Superior temporal gyrus (tissue), 1 donor: ENCODE results near the gene WWOX.

Experiments used
- DNase-seq: peaks from one replicate; pipeline ENCODE4 v3.0.0-alpha.2; 2016; ENCODE audit errors: extremely low spot score

The WWOX gene

DNA sequence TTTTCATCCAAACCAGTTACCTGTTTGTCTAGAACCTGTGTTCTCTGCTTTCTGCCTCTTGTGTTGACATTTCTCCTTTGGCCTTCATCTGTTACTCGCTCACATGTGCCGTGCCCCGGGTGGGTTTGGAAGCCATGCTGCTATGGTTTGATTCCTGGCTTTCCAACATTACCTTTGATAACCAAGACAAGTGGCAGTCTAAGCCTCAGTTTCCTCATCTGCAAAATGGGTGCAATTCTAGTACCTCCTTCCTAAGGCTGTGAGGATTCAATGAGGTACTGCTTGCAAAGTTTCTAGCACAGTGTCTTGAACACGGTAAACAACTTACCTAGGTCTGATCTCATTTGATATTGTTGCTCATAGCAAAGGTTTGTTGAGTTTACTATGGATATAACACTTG, 665.0 kb downstream of the WWOX start:
- DNase-seq = no peak

DNA sequence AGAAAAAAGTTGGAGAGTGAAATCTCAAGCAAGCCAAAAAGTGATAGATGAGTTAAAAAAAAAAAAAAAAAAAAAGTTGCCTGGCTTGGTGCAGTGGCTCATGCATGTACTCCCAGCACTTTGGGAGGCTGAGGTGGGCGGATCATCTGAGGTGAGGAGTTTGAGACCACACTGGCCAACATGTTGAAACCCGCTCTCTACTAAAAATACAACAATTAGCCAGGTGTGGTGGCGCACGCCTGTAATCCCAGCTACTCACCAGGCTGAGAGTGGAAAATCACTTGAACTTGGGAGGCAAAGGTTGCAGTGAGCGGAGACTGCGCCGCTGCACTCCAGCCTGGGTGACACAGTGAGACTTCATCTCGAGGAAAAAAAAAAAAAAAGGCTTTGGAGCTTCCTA, 668.8 kb downstream of the WWOX start:
- no peak for DNase-seq

DNA sequence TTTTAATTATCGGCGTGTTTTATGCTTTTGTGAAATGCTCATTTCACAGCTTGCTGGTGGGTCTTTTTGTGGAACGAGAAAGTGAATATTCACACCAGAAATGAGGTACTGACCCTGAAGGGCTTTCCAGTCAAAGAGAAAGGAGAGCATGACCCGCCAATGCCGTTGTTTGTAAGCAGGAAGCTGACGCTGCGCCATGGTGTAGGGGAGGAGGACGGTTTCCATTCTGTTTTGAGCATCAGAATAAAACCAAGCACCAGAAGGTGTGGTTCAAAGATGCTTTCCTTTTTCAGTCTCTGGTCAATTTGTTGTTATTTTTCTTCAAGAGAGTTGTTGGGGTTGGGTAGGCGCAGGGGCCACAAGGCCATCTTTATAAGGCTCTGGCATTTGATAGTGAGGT, 669.3 kb downstream of the WWOX start:
- DNase-seq = no peak

DNA sequence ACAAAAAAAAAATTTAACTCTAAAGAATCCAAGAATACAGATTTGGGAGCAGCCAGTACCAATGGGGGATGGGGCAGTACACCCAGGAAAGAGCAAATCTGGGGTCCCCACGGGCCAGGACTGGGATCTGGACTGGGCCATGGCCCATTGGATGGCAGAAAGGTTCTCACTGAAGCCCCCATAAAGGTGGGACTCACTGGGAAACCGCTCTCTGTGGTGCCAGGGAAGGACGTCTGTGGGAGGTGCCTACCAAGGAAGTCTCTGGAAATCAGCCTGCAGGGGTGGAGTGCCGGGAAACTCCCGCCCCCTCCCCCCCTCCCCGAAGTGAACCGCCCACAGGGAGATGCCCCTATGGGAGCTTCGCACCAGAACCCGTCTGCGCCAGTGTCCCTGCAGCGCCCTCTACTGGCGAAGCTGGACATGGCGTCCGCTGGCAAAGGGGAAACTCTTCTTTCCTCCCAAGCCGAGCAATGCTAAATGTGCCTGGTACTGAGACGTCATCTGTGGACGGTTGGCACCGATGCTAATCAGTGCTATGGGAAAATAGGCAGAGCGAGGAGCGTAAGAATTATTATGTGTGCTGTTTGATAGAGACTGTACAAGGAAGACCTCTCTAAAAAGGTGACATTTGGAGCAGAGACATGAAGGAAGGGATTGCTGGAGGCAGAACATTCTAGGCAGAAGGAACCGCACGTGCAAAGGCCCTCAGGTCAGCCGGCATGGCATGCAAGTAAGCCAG, 671.1 kb downstream of the WWOX start:
- DNase-seq = peak; percentile 80

DNA sequence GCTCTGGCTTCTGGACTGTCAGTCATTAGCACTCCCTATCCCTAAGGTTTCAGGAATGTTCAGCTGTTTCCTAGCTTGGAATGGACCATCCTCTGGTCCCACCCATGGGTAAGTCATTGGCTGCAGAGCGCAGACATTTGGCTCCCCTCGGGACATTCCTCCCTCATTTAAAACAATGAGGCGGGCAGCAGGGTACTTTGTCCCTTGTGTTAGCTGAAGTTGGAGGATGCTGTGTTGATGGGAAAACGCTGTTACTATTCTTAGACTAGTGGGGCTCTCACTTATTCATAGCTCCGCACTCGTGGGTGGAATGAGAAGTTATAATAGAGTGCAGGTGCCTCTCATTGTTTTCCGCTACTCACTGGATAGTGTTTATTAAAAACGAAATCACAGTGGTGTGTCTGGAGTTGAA, 673.8 kb downstream of the WWOX start:
- no peak for DNase-seq

DNA sequence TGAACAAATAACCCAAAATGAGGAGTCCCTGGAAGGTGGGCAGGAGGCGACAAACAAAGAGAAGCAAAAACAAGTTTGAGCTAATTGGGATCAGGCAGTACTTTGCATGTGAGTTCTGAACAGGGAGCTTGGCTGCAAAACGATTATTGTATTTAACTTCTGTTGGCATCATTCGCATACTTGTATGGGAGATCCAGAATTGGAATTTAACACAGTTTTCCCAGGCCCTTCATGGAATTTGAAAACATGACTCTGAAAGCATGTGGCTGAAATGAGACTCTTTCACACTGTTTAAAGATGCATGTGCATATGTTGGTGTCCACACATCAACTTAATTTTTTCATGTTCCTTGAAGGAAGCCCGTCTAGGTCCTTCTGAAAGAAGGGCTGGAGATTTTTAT, 674.3 kb downstream of the WWOX start:
- DNase-seq = no peak

DNA sequence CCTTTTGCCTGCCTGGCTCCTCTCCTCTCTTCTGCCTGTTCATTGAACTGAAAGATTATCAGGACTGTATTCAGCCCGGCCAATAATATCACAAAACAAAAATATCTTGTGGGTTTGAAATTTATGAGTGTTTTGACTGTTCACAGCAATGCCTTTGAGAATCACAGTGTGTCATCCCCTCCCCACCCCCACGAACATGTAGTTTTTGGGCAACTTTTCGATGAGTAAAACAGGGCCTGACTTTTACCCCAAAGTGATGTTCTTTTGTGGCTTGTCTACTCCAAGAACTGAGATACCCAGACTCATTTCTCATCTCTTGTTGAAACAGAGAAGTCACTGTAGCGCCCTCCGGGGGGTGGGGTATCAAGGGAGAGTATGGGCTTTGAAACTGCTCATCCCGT, 675.7 kb downstream of the WWOX start:
- no peak for DNase-seq

DNA sequence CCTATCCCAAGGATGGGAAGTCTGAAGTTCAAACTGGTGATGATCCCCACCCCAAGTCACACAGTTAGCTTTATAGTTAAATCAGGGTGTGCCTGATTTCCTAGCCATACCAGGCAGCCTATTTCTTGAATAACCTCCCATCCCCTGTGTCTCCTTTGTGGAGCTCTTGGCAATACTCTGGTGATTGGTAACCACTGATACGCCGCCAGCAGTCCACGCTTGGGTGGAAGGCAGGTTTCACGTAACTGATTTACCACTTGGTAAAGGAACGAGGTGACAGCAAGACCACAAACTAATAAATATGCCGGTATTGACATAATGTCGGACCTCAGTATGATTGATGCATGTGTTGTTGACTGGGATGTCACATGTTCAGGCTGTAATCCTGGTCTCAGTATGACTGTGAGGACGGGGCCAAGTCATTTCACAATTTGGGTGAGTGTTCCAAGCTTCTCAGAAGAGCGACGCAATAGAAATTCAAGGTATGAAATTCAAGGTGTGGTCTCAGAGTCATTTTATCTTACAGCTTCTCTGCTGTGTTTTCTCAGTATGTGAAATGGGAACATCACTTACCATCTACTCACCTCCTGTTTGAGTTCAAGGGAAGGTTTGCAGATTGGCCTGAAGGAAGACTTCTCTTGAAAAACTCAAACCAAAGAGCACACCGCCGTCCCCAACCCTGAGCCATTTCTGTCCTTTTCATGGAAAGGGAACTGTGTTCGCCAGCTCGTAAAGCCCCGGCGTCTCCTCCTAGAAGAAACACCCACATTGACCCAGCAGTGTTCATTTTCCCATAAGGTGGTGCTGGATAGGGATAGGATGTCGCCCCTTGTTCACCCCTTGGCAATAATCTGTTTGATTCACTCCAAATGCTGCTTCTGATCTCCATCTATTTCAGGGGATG, 678.9 kb downstream of the WWOX start:
- DNase-seq = no peak

DNA sequence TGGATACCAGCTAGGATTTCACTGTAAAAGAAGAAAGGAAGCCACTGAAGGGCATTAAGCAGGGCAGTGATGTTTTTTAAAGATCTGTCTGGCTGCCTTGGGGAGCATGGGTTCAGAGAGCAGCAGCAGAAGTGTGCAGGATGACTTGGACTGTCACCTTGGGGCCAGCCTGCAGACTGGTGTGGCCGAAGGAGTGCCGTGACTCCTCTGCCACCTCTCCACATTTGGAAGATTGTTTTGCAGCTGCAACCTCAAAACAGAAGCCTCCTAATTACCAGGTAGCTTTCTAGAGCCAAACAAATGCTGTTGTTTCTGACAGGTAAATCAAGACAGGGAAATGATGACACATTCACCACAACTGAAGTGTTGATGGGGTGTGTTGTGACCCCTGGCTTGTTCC, 681.4 kb downstream of the WWOX start:
- no peak for DNase-seq

DNA sequence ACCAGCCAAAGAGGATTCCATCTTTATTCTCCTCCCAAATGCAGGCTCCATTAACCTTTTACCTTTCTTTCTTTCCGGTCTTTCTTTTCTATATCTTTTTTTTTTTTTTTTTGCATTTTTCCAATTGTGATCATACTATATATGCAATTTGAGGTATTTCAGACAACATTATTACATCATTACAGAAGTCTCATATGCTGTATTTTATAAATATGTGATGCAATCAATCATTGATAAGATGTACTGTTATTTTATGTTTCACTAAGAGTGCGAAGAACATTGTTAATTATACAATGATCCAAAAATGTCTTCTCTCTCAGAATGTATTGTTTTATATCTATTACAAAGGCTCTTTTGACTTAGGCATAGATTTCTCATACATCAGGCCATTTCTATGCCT, 683.1 kb downstream of the WWOX start:
- DNase-seq = no peak

DNA sequence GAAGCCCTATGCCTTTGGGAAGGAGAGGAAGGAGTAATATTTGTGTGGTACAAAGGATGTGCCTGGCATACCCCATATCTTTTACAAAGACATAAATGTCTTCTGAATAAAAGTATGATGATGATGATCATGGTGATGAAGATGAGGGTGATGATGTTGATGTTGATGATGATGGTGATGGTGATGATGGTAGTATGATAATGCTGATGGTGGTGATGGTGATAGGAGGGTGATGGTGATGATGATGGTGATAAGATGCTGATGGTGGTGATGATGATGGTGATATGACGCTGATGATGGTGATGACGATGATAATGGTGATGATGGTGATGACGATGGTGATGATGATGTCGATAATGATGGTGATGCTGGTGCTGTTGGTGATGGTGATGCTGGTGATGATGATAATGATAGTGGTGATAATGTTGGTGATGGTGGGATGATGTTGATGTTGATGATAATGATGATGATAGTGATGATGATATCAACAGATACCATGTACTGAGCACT, 684.2 kb downstream of the WWOX start:
- DNase-seq = no peak

DNA sequence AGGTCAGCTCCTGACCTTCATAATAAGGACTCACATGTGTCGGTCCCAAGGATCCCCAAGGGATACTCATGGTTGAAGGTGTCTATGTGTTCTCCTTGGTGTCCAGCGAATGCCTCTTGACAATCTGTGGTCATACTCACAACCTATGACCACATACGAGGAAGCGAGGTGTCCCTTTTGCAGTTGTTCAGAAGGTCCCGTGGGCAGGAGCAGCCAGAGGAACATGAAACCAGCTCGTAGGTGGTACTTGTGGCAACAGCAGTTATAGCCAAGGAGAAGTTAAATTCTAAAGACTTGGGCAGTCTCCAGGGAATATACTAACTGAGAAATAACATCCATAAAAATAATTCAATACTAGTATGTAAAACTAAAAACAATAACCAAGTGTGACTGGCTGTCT, 685.3 kb downstream of the WWOX start:
- no peak for DNase-seq

DNA sequence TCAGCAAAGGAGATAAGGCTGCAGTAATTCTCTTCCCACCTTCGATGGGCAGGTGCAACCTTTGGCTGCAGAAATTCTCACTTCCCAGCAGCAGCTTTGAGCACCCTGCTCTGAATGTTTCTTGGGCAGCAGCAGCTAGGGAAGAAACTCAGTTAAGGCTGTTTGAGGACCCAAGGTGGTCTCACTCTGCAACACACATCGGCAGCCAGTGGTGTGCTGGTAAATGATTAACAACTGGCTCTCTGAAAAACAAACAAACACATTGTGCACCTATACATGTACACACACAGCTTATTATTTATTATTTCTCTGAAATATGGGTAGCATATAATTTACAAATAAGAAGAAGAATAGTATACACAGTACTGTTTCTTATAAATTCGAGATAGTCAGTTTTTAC, 685.8 kb downstream of the WWOX start:
- no peak for DNase-seq

DNA sequence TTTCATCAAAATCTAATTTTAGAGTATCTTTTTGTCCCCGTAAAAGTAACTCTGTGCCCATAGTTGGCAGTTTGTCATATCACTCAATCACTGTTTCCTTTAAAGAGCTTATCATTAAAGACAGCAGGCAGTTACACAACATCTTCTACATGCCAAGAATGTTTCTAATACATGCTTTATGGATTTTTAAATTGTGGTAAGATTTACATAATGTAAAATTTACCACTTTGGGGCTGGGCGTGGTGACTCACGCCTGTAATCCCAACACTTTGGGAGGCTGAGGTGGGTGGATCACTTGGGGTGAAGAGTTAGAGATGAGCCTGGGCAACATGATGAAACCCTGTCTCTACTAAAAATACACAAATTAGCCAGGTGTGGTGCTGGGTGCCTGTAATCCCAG, 687.2 kb downstream of the WWOX start:
- DNase-seq = no peak

DNA sequence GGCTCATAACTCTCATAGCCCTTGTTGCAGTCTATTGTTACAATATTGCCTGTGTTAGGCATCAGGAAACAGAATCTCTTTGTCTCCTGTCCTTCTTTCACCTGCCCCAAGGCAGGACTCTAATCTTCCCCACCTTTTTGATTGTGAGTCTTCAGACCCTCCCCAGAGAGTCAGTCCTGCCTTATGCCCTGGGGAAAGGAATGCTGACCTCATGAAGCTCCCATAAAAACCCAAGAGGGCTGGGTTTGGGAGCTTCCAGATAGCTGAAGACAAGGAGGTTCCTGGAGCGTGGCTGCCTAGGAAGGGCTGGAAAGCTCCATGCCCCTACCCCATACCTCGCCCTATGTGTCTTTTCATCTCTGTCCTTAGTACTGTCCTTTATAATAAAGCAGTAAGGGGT, 688.8 kb downstream of the WWOX start:
- DNase-seq = no peak

DNA sequence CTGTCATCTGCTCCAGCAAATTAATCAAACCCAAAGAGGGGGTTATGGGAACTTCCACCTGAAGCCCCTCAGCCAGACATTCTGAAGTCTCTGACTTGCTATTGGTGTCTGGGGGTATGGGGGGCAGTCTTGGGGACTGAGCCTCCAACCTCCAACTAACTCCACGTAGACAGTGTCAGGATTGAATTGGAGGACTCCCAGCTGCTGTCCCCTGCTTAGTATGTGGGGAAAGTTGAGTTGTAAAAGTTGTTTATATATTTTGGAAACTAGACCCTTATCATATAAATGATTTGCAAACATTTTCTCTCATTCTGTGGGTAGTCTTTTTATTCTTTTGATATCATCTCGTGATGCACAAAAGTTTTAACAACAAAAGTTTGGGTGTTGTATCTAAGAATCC, 689.2 kb downstream of the WWOX start:
- no peak for DNase-seq

DNA sequence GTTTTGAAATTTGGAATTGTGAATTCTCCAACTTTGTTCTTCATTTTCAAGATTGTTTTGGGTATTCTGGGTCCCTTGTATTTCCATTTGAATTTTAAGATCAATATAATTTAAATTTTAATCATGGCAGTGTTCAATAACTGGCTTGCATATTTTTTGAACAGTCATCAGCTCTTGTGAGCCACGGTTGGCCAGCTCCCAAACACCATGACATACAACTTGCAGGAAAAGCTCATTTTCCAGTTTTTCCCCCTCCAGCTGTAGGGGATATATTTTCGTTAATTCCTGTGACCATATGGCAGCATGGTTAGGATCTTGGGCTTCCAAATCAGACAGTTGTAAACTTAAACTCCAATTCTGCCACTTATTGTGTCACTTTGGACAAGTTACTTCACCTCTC, 690.1 kb downstream of the WWOX start:
- DNase-seq = no peak

DNA sequence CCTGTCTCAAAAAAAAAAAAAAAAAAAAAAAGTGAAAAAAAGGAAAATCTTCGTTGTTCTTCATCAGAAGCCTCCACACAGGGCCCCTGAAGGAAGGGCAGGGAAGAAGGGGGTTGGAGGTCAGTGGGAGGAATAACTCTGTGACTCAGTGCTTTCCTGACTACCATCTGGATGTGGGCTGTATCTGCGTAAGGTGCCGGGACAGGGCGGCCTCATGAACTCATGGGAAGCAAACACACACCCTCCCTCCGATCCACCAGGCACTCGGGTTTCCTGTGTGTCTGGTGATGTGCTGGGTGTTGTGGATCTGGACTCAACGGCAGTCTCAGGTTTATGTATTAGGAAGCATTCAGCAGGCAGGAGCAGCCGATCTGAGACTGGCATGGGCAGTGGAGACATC, 691.6 kb downstream of the WWOX start:
- DNase-seq = no peak

DNA sequence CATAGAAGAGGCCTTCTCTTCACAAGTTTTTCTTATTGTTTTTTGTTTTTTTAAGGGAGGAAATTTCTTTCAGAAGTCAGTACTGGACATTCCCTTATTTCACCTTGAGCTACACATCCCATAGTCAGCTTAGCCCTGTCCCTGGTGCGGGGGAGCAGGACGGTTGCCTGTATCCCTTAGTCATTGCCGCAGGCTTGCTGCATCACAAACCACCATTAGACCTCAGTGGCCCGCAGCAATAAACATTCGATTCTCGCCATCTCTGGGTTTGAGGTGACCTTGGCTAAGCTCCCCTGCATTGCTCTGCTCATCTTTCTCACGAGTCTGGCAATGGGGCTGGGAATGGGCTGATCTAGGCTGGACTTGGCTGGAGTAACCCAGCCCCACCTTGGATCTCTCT, 692.5 kb downstream of the WWOX start:
- no peak for DNase-seq

DNA sequence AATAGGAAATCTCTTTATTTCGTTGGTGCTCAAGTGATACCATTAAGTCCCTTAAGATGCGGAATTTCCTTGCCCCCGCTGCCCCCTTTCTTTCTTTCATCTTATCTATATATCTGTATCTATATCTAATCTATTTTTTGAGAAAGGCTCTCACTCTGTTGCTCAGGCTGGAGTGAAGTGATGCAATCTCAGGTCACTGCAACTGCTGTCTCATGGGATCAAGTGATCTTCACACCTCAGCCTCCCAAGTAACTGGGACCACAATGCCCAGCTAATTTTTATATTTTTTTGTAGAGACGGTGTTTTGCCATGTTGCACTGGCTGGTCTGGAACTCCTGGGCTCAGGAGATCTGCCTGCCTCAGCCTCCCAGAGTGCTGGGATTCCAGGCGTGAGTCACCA, 693.5 kb downstream of the WWOX start:
- no peak for DNase-seq

DNA sequence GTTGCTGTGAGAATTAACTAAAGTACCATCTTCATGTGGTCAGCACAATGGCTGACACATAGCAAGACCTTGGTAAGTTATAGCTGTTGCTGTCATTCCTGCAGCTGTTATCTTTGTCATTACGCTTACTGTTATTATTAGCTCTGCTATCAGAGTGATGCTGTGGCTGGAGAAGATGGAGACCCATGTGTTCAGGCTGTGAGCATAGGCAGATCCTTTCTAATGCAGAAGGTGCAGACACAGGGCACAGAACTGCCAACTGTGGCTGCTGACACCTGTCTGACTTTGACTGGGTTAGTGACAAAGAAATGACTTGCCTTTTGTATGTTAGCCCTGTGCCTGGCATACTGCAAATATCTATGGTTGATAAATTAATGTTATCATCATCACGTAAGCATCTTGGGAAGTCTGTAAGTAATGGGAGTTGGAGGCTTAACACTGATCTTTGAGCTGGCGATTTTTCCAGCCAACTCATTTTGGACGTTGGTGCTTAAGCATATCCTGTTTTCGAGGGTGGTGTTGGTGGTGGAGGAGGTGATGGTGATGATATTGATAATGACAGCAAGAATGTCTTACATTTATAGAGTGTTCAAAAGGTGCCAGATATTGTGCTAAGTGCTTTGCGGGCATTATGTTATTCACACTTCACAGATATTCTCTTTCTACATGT, 695.3 kb downstream of the WWOX start:
- DNase-seq = no peak

DNA sequence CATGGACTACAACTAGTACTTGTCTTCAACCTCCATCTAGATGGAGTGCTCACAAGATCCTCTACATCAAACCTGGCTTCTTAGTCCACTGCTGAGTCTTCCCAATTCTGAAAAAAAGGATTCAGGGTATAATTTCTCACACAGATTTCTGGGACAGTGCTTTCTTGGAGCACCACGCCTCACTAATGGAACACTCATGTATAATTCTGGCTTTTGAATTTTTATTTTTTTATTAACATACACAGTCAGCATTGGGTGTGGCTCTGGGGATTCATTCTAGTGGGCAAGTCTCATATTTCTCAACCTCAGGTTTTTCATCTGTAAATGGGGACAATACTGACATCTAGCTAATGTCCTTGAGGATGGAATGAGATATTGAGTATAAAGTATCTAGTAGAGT, 696.0 kb downstream of the WWOX start:
- DNase-seq = no peak
